HUES48 (cell line): ENCODE results near the gene RMC1.
A peak's percentile ranks its signal among the peaks of the same experiment; 100 is the strongest.
"Not testable (repeated sequence)": the region's sequence is repeated elsewhere in the genome, so short reads cannot be mapped to it uniquely, and the experiment has no call there.

Experiments used
- H3K27ac ChIP-seq: one replicate; pipeline ENCODE4 v1.7.0; 2013; ENCODE audit warnings: low read depth, low read length, inconsistent platforms
- H3K27me3 ChIP-seq: 2 replicates; pipeline ENCODE4 v1.6.1; 2013; ENCODE audit warnings: mild to moderate bottlenecking, low read length; ENCODE audit not compliant: control insufficient read depth, insufficient read depth
- H3K36me3 ChIP-seq: 2 replicates; pipeline ENCODE4 v1.6.1; 2013; ENCODE audit warnings: low read length; ENCODE audit not compliant: control insufficient read depth, insufficient read depth
- H3K4me1 ChIP-seq: 2 replicates; pipeline ENCODE4 v1.6.1; 2013; ENCODE audit warnings: mild to moderate bottlenecking, low read length; ENCODE audit not compliant: control insufficient read depth, insufficient read depth
- H3K4me3 ChIP-seq: 2 replicates; pipeline ENCODE4 v1.5.1; 2013; ENCODE audit warnings: mild to moderate bottlenecking, low read depth, low read length
- H3K9ac ChIP-seq: 2 replicates; pipeline ENCODE4 v1.6.1; 2013; ENCODE audit warnings: mild to moderate bottlenecking, low read depth, low read length, moderate library complexity
- H3K9me3 ChIP-seq: 2 replicates; pipeline ENCODE4 v1.6.1; 2013; ENCODE audit warnings: low read length; ENCODE audit not compliant: control insufficient read depth, insufficient read depth

The RMC1 gene

DNA sequence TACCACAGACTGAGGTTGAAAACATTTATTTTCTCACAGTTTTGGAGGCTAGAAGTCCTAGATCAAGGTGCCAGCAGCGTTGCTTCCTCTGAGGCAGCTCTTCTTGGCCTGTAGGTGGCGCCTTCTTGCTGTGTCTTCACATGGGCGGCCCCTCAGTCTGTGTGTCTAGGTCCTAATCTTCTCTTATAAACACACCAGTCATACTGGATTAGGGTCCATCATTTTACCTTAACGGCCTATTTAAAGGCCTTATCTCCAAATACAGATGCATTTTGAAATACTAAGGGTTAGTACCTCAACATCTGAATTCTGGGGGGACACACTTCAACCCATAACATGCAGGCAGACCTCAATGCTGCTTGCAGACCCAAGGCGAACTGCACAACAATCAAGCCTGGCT is 4.4 kb upstream of the RMC1 start:
- no peak overlapping the region for H3K27ac ChIP-seq
- no peak overlapping the region for H3K4me3 ChIP-seq
- H3K27me3 ChIP-seq, result peaks cover 10% of the 10 kb centered on the region
- H3K9me3 ChIP-seq, result no peaks in the 10 kb centered on the region
- H3K9ac ChIP-seq, result no peak overlapping the region
- peaks cover 6% of the 10 kb centered on the region; the same call in 1 of the 2 replicates for H3K4me1 ChIP-seq
- no peaks in the 10 kb centered on the region for H3K36me3 ChIP-seq

DNA sequence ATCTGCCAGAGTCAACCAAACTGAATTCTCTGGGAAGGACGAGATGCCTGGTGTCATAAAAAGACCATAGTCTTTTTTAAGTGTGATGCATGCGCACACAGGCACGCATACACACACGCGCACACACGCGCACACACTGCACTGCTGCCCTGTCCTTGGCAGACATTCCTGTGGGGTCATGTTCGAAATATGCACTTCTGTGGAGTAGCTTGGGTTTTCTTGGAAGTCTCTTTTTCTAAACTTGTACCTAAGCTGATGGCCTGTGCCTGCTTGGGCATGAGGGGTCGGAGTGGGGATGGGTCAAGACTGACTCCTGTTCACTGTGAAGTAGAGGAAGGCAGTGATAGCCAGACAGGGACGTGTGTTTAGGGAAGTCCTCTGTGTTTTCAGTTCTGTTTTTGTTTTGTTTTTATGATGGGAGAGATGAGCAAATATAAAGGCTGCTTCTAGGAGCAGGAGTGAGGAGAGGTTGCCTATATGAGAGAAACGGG is 4.0 kb upstream of the RMC1 start:
- Histone ChIP-seq H3K27ac (no peak overlapping the region), H3K9me3 (no peaks in the 10 kb centered on the region), H3K9ac (no peak overlapping the region), H3K36me3 (no peaks in the 10 kb centered on the region), H3K27me3 (peaks cover 14% of the 10 kb centered on the region), H3K4me3 (no peak overlapping the region), H3K4me1 (peaks cover 10% of the 10 kb centered on the region)

DNA sequence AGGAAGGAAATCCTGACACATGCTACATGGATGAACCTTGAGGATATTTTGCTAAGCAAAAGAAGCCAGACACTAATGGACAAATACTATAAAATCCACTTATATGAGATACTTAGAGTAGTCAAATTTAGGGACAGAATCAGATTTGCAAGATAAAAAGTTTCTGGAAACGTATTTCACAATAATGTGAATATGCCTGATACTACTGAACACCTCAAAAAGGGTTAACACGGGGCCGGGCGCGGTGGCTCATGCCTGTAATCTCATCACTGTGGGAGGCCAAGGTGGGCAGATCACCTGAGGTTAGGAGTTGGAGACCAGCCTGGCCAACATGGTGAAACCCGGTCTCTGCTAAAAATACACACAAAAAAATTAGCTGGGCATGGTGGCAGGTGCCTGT is 1.7 kb upstream of the RMC1 start:
- Histone ChIP-seq H3K9ac (no peak overlapping the region), H3K27ac (no peak overlapping the region), H3K4me3 (no peak overlapping the region), H3K9me3 (no peaks in the 10 kb centered on the region), H3K4me1 (peaks cover 13% of the 10 kb centered on the region), H3K27me3 (peaks cover 17% of the 10 kb centered on the region), H3K36me3 (peaks cover 3% of the 10 kb centered on the region; the same call in 1 of the 2 replicates)

DNA sequence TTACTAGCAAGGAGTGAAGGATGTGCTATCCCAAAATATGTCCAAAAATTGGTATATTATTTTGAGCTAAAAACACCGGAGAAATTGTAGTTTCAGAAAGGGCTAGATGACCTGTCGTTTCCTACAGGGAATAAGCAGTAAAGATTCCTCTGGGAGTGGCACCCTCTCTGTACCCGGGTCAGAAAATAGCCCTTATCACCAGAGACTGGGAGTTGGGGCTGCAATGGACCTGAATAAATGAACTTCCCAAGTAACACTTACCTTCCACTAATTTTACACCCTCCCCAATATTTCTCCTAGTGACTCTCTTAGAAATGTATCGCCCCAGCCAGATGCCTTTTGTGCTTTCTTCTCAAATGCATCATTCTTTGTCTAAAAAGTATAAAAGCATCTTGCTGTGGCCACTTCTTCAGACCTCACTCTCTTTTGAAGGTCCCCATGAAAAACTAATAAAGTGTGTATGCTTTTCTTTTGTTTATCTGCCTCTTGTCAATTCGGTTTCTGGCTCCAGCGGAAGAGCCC is 734 bp upstream of the RMC1 start:
- peak overlapping the region; percentile 88 for H3K4me3 ChIP-seq
- no peak overlapping the region for H3K9ac ChIP-seq
- peaks cover 6% of the 10 kb centered on the region; the same call in 1 of the 2 replicates for H3K36me3 ChIP-seq
- H3K4me1 ChIP-seq, result peaks cover 13% of the 10 kb centered on the region
- no peaks in the 10 kb centered on the region for H3K9me3 ChIP-seq
- peaks cover 17% of the 10 kb centered on the region for H3K27me3 ChIP-seq
- peak overlapping the region; percentile 72 for H3K27ac ChIP-seq

DNA sequence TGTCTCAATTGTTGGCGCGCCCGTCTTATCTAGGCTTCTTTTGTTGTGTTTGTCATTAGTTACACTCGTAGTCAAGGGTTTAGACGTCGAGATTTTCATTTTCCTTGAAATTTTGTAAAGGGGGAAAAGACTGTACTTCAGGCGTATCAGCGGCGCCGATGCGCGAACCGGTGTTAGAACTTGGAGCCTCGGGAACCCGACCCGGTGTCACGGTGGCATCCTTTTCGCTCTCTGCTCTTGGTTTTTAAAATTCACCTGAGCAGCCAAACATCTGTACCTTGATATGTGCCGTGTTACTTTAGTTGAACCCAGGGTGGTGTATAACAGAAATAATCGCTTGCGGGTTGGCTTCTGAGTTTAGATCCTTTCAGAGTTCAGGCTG is 643 bp downstream of the RMC1 start:
- H3K4me3 ChIP-seq, result peak overlapping the region; percentile 88
- peak overlapping the region; percentile 59; the same call in 1 of the 2 replicates for H3K9ac ChIP-seq
- H3K27ac ChIP-seq, result no peak overlapping the region
- peaks cover 17% of the 10 kb centered on the region for H3K27me3 ChIP-seq
- H3K9me3 ChIP-seq, result no peaks in the 10 kb centered on the region
- H3K36me3 ChIP-seq, result peaks cover 16% of the 10 kb centered on the region; the same call in 1 of the 2 replicates
- peaks cover 13% of the 10 kb centered on the region for H3K4me1 ChIP-seq

DNA sequence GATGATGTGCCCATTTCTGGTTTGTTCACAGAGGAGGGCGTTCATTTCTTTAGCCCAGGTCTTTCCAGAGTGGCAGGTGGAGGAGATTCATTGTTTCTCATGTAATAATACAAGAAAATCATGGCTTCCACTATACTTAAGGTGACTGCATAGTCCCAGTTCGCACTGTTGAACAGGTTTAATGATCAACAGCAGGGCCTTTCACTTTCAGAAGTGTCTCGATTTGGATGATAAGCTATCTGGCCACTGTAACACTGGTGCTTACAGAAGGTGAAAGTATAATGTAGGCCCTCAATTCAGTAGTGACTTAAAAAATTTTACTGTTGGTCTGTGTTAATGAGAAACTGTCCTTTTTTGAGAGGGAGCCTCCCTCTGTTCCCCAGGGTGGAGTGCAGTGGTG is 1.4 kb downstream of the RMC1 start:
- Histone ChIP-seq H3K4me1 (peaks cover 13% of the 10 kb centered on the region), H3K27me3 (peaks cover 17% of the 10 kb centered on the region), H3K9me3 (no peaks in the 10 kb centered on the region), H3K27ac (no peak overlapping the region), H3K4me3 (no peak overlapping the region), H3K36me3 (peaks cover 16% of the 10 kb centered on the region; the same call in 1 of the 2 replicates), H3K9ac (no peak overlapping the region)

DNA sequence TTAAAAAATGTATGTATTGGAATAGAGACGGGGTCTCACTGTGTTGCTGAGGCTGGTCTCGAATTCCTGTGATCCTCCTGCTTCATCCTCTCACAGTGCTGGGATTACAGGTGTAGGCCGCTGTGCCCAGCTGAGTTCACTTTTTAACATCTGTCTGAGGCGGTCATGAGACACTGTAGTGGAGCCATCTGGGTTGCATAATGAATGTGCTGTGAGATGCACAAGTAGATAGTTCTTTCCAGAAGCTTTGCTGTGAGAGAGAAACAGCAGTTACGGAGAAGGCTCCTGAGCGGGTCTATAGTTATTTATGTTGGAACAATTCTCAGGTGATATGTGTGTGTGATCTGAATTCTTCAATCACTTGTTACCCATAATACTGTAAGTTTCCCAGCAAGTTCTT is 3.1 kb downstream of the RMC1 start:
- peaks cover 20% of the 10 kb centered on the region; the same call in 1 of the 2 replicates for H3K36me3 ChIP-seq

DNA sequence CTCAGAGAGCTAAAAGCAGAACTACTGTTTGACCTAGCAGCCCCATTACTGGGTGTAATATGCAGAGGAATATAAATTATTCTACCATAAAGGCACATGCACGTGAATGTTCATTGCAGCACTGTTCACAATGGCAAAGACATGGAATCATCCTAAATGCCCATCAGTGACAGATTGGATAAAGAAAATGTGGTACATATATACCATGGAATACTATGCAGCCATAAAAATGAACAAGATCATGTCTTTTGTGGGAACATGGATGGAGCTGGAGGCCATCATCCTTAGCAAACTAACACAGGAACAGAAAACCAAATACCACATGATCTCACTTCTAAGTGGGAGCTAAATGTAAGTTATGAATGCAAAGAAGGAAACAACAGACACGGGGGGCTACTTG is 7.6 kb downstream of the RMC1 start:
- H3K36me3 ChIP-seq, result peaks cover 25% of the 10 kb centered on the region; the same call in 1 of the 2 replicates
- H3K9ac ChIP-seq, result not testable (repeated sequence)

More for the DNA sequence above, 3.1 kb downstream of the RMC1 start:
- H3K27me3 ChIP-seq, result peaks cover 17% of the 10 kb centered on the region
- H3K4me1 ChIP-seq, result peaks cover 13% of the 10 kb centered on the region
- H3K9me3 ChIP-seq, result no peaks in the 10 kb centered on the region
- H3K9ac ChIP-seq, result no peak overlapping the region
- no peak overlapping the region for H3K4me3 ChIP-seq
- H3K27ac ChIP-seq, result no peak overlapping the region

DNA sequence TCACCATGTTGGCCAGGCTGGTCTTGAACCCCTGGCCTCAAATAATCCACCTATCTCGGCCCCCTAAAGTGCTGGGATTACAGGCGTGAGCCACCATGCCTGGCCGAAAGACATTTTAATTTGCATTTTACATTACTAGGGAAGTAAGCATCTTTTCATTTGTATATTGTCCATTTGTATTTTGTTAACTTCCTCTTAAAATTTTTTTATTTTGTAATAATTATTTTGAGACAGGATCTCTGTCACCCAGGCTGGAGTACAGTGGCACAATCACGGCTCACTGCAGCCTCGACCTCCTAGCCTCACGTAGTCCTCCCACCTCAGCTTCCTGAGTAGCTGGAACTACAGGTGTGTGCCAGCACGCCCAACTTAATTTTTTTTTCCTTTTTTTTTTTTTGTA is 8.9 kb downstream of the RMC1 start:
- H3K4me3 ChIP-seq, H3K27ac ChIP-seq, H3K9ac ChIP-seq, H3K9me3 ChIP-seq, H3K4me1 ChIP-seq, H3K27me3 ChIP-seq: not testable (repeated sequence)
- peaks cover 28% of the 10 kb centered on the region for H3K36me3 ChIP-seq

More for the DNA sequence above, 7.6 kb downstream of the RMC1 start:
- not testable (repeated sequence) for H3K27me3 ChIP-seq, H3K4me3 ChIP-seq, H3K9me3 ChIP-seq, H3K4me1 ChIP-seq, H3K27ac ChIP-seq

DNA sequence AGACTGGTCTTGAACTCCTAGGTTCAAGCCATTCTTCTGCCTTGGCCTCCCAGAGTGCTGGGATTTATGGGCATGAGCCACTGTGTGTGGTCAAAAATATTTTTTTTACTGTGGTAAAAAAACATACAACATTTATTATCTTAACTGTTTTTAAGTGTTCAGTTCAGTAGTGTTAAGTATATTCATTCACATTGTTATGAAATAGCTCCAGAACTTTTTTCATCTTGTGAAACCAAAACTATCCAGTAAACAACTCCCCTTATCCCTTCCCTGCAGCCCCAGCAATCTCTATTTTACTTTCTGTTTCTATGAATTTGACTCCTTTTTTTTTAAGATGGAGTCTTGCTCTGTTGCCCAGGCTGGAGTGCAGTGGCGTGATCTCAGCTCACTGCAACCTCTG is 9.3 kb downstream of the RMC1 start:
- H3K9me3 ChIP-seq, result no peaks in the 10 kb centered on the region
- H3K36me3 ChIP-seq, result peaks cover 28% of the 10 kb centered on the region
- H3K27me3 ChIP-seq, result no peaks in the 10 kb centered on the region
- H3K9ac ChIP-seq, result no peak overlapping the region
- no peak overlapping the region for H3K4me3 ChIP-seq
- no peaks in the 10 kb centered on the region for H3K4me1 ChIP-seq
- H3K27ac ChIP-seq, result no peak overlapping the region

DNA sequence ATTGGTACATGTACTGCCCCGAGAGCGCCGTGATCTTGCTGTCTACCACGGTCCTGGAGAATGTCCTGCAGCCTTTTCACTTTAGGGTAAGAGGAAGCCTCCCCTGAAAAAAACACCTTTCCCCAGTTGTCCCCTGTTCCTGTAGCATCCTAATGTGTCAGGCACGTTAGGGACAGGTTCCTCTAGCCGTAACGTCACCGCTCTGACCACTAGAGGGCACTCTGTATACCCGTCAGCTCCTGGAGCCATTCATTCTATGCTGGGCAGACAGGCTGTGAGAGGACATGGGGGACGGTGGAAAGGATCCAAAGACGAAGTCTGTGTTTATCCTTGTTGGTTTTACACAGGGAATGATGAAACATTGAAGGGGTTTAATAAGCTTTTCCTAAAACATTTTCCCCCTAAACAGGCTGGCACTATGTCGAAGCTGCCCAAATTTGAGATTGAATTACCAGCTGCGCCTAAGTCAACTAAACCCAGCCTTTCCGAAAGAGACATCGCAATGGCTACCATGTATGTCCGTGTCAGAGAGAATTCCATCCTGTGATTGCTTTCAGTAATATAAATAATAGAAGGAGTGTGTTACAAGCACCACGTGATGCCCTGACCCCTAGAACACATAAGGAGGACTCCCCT is 12.7 kb downstream of the RMC1 start:
- Histone ChIP-seq H3K9me3 (no peaks in the 10 kb centered on the region), H3K4me1 (no peaks in the 10 kb centered on the region; the same call in 1 of the 2 replicates), H3K27ac (no peak overlapping the region), H3K4me3 (no peak overlapping the region), H3K9ac (no peak overlapping the region), H3K36me3 (peaks cover 43% of the 10 kb centered on the region), H3K27me3 (no peaks in the 10 kb centered on the region)
